Stimulated activated CD8-positive, alpha-beta memory T cell treated with anti-CD3 and anti-CD28 coated beads, Interleukin-15, amount 100 ng/mL, for 24 hours (primary cell): Measurements from ENCODE around the gene PLEKHM3.

ENCODE experiments used
- DNase-seq: peaks from one replicate; pipeline ENCODE4 v3.0.0-alpha.2; 2020; ENCODE audit warnings: low read depth

PLEKHM3 gene

GRCh38 chr2:208025037-208025813 lies at the start of gene PLEKHM3:
TSS of gene PLEKHM3 (minus strand) at chr2:208025527. CDS start at chr2:208001639, 23,888 bp downstream.
- DNase-seq, result peak; percentile 52

- no peak for DNase-seq
Observed at GRCh38 chr2:208074610-208075356, 49.5 kb upstream of the PLEKHM3 start.

- no peak for DNase-seq
Observed at GRCh38 chr2:208072250-208072892, 47.0 kb upstream of the PLEKHM3 start.

GRCh38 chr2:208069186-208069585 lies 43.9 kb upstream of the PLEKHM3 start:
- DNase-seq, result no peak

- no peak for DNase-seq
Observed at GRCh38 chr2:208066016-208066415, 40.7 kb upstream of the PLEKHM3 start.

GRCh38 chr2:208065476-208065875 lies 40.1 kb upstream of the PLEKHM3 start:
- DNase-seq, result no peak

GRCh38 chr2:208064220-208064961 lies 39.1 kb upstream of the PLEKHM3 start:
- no peak for DNase-seq

- no peak for DNase-seq
Observed at GRCh38 chr2:208062961-208063360, 37.6 kb upstream of the PLEKHM3 start.

- DNase-seq, result no peak
Observed at GRCh38 chr2:208062113-208062512, 36.8 kb upstream of the PLEKHM3 start.

- no peak for DNase-seq
Observed at GRCh38 chr2:208057108-208057507, 31.8 kb upstream of the PLEKHM3 start.

GRCh38 chr2:208049441-208049840 lies 24.1 kb upstream of the PLEKHM3 start:
- DNase-seq, result no peak

- no peak for DNase-seq
Observed at GRCh38 chr2:208049006-208049405, 23.7 kb upstream of the PLEKHM3 start.

- no peak for DNase-seq
Observed at GRCh38 chr2:208047840-208048239, 22.5 kb upstream of the PLEKHM3 start.

GRCh38 chr2:208046686-208047085 lies 21.4 kb upstream of the PLEKHM3 start:
- DNase-seq, result no peak

- DNase-seq, result no peak
Observed at GRCh38 chr2:208042450-208042849, 17.1 kb upstream of the PLEKHM3 start.

- DNase-seq, result no peak
Observed at GRCh38 chr2:208042041-208042440, 16.7 kb upstream of the PLEKHM3 start.

GRCh38 chr2:208040199-208041171 lies 15.2 kb upstream of the PLEKHM3 start:
- DNase-seq, result peak; percentile 45

- no peak for DNase-seq
Observed at GRCh38 chr2:208039376-208040110, 14.2 kb upstream of the PLEKHM3 start.

- DNase-seq, result no peak
Observed at GRCh38 chr2:208037564-208038487, 12.5 kb upstream of the PLEKHM3 start.
